ENCODE data around the gene MMP14. TPM values are rescaled to one million over a fixed set of nuclear protein-coding genes. Genes with fewer than 3 reads are reported as not detected.

The MMP14 gene
- total and polyA plus RNA-seq, 2 of the 13 experiments (the other 11 are each of a cell fraction or from before 2014, with no cell fraction given) = 5.2 to 9.8 TPM

DNA sequence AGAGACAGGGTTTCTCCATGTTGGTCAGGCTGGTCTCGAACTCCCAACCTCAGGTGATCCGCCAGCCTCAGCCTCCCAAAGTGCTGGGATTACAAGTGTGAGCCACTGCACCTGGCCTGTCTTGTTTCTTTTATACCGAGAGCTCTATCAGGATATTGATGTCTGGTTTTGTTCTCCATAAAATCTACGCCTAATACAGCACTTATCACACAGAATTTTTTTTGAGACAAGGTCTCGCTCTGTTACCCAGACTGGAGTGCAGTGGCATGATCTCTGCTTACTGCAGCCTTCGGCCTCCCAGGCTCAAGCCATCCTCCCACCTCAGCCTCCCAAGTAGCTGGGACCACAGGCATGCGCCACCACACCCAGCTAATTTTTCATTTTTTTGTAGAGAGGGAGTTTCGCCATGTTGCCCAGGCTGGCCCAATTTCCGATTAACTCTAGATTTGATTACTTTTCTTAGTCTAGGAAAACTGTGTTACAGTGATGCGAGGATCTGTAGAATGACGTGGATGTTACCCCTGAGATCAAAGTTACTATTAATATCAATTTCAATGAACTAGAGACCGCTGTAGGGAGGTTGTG lies 7.2 kb upstream of the MMP14 start (continued):
- TF ChIP-seq ATF4 (CRISPR knock-in tag; IDR thresholded peaks at IDR 0.05) (peak in 1 of 2 experiments; percentile 22; a peak in 1 of 4 replicates), ZNF800 (CRISPR knock-in tag; IDR thresholded peaks at IDR 0.05) (peak; percentile 76; the same call in 1 of the 2 replicates), CHD4 (IDR thresholded peaks at IDR 0.05; ENCODE audit: borderline replicate concordance, low read length) (peak; percentile 73; the same call in 1 of the 2 replicates), ZBTB14 (CRISPR knock-in tag; IDR thresholded peaks at IDR 0.05) (peak; percentile 39; the same call in 1 of the 2 replicates), ZNF816 (CRISPR knock-in tag; IDR thresholded peaks at IDR 0.05; ENCODE audit: borderline replicate concordance) (peak; percentile 98), SATB2 (CRISPR knock-in tag; IDR thresholded peaks at IDR 0.05) (peak; percentile 76; the same call in 1 of the 2 replicates), SMYD3 (CRISPR knock-in tag; IDR thresholded peaks at IDR 0.05) (0 out of 2 replicates have a peak, but pooled peaks have one; percentile 24), NFKBIZ (CRISPR knock-in tag; IDR thresholded peaks at IDR 0.05) (0 out of 2 replicates have a peak, but pooled peaks have one; percentile 18), BATF2 (CRISPR knock-in tag; IDR thresholded peaks at IDR 0.05) (peak; percentile 50; the same call in 1 of the 2 replicates), MYC (CRISPR knock-in tag; IDR thresholded peaks at IDR 0.05; ENCODE audit: borderline replicate concordance) (0 out of 2 replicates have a peak, but pooled peaks have one; percentile 4)
- TF ChIP-seq, protein P1, sequence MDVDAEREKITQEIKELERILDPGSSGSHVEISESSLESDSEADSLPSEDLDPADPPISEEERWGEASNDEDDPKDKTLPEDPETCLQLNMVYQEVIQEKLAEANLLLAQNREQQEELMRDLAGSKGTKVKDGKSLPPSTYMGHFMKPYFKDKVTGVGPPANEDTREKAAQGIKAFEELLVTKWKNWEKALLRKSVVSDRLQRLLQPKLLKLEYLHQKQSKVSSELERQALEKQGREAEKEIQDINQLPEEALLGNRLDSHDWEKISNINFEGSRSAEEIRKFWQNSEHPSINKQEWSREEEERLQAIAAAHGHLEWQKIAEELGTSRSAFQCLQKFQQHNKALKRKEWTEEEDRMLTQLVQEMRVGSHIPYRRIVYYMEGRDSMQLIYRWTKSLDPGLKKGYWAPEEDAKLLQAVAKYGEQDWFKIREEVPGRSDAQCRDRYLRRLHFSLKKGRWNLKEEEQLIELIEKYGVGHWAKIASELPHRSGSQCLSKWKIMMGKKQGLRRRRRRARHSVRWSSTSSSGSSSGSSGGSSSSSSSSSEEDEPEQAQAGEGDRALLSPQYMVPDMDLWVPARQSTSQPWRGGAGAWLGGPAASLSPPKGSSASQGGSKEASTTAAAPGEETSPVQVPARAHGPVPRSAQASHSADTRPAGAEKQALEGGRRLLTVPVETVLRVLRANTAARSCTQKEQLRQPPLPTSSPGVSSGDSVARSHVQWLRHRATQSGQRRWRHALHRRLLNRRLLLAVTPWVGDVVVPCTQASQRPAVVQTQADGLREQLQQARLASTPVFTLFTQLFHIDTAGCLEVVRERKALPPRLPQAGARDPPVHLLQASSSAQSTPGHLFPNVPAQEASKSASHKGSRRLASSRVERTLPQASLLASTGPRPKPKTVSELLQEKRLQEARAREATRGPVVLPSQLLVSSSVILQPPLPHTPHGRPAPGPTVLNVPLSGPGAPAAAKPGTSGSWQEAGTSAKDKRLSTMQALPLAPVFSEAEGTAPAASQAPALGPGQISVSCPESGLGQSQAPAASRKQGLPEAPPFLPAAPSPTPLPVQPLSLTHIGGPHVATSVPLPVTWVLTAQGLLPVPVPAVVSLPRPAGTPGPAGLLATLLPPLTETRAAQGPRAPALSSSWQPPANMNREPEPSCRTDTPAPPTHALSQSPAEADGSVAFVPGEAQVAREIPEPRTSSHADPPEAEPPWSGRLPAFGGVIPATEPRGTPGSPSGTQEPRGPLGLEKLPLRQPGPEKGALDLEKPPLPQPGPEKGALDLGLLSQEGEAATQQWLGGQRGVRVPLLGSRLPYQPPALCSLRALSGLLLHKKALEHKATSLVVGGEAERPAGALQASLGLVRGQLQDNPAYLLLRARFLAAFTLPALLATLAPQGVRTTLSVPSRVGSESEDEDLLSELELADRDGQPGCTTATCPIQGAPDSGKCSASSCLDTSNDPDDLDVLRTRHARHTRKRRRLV (CRISPR knock-in tag; IDR thresholded peaks at IDR 0.05) = 0 out of 2 replicates have a peak, but pooled peaks have one; percentile 40
